GM19397 (cell line): ENCODE results near the gene MDM2.

Experiments
- ATAC-seq: cut with Tn5 transposase; IDR thresholded peaks from one replicate; pipeline ENCODE4 v1.9.1; 2021; ENCODE audit warnings: mild to moderate bottlenecking, moderate library complexity; ENCODE audit not compliant: unreplicated experiment

The MDM2 gene

DNA sequence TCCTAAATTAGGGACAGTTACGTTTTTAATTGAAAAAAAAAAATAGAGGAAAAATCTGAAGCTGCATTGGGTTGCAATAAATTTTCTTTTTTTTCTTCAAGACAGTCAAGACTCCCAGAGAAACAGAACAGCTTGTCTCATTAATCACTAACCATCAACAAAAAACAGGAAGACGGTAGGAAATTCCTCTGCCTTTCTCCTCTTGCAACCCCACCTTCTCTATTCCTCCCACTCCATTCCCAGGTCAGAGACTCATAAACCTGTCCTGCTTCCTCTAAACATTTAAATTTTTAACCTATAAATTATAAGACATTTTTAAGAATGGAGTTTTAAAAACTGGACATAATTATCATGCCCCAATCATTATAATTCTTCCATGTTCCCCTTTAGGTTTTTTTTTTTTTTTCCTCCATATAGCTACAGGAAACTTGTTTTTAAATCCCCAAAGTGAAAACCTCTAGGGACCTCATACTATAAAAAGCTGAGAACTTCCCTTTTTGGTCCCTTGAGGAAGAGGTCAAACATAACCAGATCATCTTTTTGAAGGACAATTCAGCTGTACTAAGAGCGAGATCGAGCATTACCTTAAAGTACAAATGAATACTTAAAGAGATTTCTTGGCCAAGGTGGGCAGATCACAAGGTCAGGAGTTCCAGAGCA lies 89.0 kb downstream of the MDM2 start:
- ATAC-seq, result no peak

DNA sequence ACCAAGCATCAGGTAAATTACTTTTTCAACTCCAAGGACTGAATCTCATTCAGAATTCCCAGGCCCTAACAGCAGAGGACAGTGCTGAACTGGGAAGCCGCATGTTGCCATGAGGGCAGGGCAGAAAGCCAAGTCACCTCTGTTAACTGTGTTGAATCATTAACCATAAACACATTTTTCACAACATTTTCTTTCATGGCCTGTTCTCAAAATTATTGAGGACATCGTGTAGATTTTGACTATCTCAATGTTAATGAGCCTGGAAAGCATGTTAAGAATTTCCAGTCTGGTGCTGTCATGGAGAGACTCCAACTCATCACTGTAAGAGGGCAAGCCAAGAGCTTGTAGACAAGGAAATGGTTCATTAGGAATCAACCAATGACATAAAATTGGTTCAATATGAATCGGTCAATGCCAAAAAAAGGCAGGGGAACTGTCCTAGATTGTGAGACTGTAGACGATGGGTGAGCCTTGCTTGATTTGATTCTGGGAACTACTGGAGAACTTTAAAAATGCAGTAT lies 91.3 kb downstream of the MDM2 start:
- ATAC-seq, result no peak

DNA sequence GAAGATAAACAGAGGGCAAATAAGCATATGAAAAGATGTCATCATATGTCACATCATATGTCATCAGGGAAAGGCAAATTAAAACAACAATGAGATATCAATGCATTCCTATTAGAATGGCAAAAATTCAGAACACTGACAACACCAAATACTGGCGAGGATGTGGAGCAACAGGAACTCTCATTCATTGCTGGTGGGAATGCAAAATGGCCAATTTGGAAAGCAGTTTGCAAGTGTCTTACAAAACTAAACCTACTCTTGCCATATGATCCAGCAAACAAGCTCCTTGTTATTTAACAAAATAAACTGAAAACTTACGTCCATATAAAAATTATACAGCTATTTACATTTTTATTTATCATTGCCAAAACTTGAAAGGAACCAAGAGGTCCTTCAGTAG lies 92.3 kb downstream of the MDM2 start:
- no peak for ATAC-seq
